HEK293 (cell line): ENCODE results near the gene GALT.
A peak's percentile ranks its signal among the peaks of the same experiment; 100 is the strongest.

ENCODE experiments used
- ATF2 ChIP-seq: fragments of 450-650 bp; formaldehyde crosslinking; IDR thresholded peaks from 2 replicates; pipeline ENCODE4 v1.5.1; 2016; ENCODE audit warnings: missing biosample characterization, missing genetic modification characterization, low read depth
- KLF10 ChIP-seq: fragments of 450-650 bp; IDR thresholded peaks from 2 replicates; pipeline ENCODE4 v1.5.1; 2018; ENCODE audit warnings: missing biosample characterization, mild to moderate bottlenecking, missing genetic modification characterization
- OSR2 ChIP-seq: fragments of 450-650 bp; formaldehyde crosslinking; IDR thresholded peaks from 2 replicates; pipeline ENCODE4 v1.5.1; 2016; ENCODE audit warnings: missing biosample characterization, missing genetic modification characterization
- SALL2 ChIP-seq: fragments of 450-650 bp; formaldehyde crosslinking; IDR thresholded peaks from 2 replicates; pipeline ENCODE4 v1.5.0; 2017; ENCODE audit warnings: missing biosample characterization, mild to moderate bottlenecking, missing genetic modification characterization, borderline replicate concordance
- SCRT1 ChIP-seq: fragments of 450-650 bp; formaldehyde crosslinking; IDR thresholded peaks from 2 replicates; pipeline ENCODE4 v1.5.1; 2016; ENCODE audit warnings: missing biosample characterization, missing genetic modification characterization, borderline replicate concordance
- TRIM28 ChIP-seq: IDR thresholded peaks from 2 replicates; pipeline ENCODE4 v1.6.1; 2011; ENCODE audit warnings: low read length, control low read depth, borderline replicate concordance
- ZBTB11 ChIP-seq: fragments of 450-650 bp; formaldehyde crosslinking; conservative IDR thresholded peaks from 2 replicates; pipeline ENCODE4 v1.5.1; 2016; ENCODE audit warnings: low read depth, missing biosample characterization, missing genetic modification characterization
- ZBTB20 ChIP-seq: fragments of 450-650 bp; formaldehyde crosslinking; IDR thresholded peaks from 2 replicates; pipeline ENCODE4 v1.5.1; 2016; ENCODE audit warnings: missing biosample characterization, missing genetic modification characterization
- ZBTB21 ChIP-seq: fragments of 450-650 bp; formaldehyde crosslinking; IDR thresholded peaks from 2 replicates; pipeline ENCODE4 v1.5.1; 2017; ENCODE audit warnings: missing biosample characterization, missing genetic modification characterization
- ZFHX2 ChIP-seq: fragments of 450-650 bp; formaldehyde crosslinking; conservative IDR thresholded peaks from 2 replicates; pipeline ENCODE4 v1.5.1; 2016; ENCODE audit warnings: missing biosample characterization, missing genetic modification characterization
- ZNF114 ChIP-seq: fragments of 450-650 bp; formaldehyde crosslinking; IDR thresholded peaks from 2 replicates; pipeline ENCODE4 v1.5.0; 2017; ENCODE audit warnings: missing biosample characterization, missing genetic modification characterization
- ZNF155 ChIP-seq: fragments of 450-650 bp; formaldehyde crosslinking; IDR thresholded peaks from 2 replicates; pipeline ENCODE4 v1.5.1; 2016; ENCODE audit warnings: missing biosample characterization, missing genetic modification characterization
- ZNF366 ChIP-seq: fragments of 450-650 bp; formaldehyde crosslinking; conservative IDR thresholded peaks from 2 replicates; pipeline ENCODE4 v1.5.1; 2016; ENCODE audit warnings: missing biosample characterization, missing genetic modification characterization
- ZNF473 ChIP-seq: fragments of 450-650 bp; formaldehyde crosslinking; IDR thresholded peaks from 2 replicates; pipeline ENCODE4 v1.5.1; 2017; ENCODE audit warnings: missing biosample characterization, missing genetic modification characterization
- ZNF561 ChIP-seq: fragments of 450-650 bp; IDR thresholded peaks from 2 replicates; pipeline ENCODE4 v1.5.1; 2018; ENCODE audit warnings: missing biosample characterization, missing genetic modification characterization, borderline replicate concordance
- ZNF610 ChIP-seq: fragments of 450-650 bp; formaldehyde crosslinking; IDR thresholded peaks from 2 replicates; pipeline ENCODE4 v1.5.1; 2016; ENCODE audit warnings: missing biosample characterization, missing genetic modification characterization, borderline replicate concordance
- ZNF624 ChIP-seq: fragments of 450-650 bp; formaldehyde crosslinking; IDR thresholded peaks from 2 replicates; pipeline ENCODE4 v1.5.1; 2017; ENCODE audit warnings: missing biosample characterization, missing genetic modification characterization
- ZNF677 ChIP-seq: fragments of 450-650 bp; IDR thresholded peaks from 2 replicates; pipeline ENCODE4 v1.5.0; 2018; ENCODE audit warnings: missing biosample characterization, mild to moderate bottlenecking, missing genetic modification characterization, moderate library complexity
- ZNF76 ChIP-seq: fragments of 450-650 bp; formaldehyde crosslinking; IDR thresholded peaks from 2 replicates; pipeline ENCODE4; 2016; ENCODE audit warnings: low read depth, missing biosample characterization, missing genetic modification characterization, borderline replicate concordance
- ZNF777 ChIP-seq: fragments of 450-650 bp; formaldehyde crosslinking; IDR thresholded peaks from 2 replicates; pipeline ENCODE4 v1.5.1; 2017; ENCODE audit warnings: missing biosample characterization, missing genetic modification characterization, borderline replicate concordance
- ZSCAN16 ChIP-seq: fragments of 450-650 bp; formaldehyde crosslinking; IDR thresholded peaks from 2 replicates; pipeline ENCODE4 v1.5.1; 2016; ENCODE audit warnings: missing biosample characterization, missing genetic modification characterization
- TF ChIP-seq, protein P1 (sequence below): fragments of 450-650 bp; formaldehyde crosslinking; IDR thresholded peaks from 2 replicates; pipeline ENCODE4 v1.5.1; 2017; ENCODE audit warnings: missing biosample characterization, missing genetic modification characterization
- TF ChIP-seq, protein P2 (sequence below): fragments of 450-650 bp; IDR thresholded peaks from 2 replicates; pipeline ENCODE4 v1.5.1; 2018; ENCODE audit warnings: missing biosample characterization, missing genetic modification characterization
- TF ChIP-seq, protein P3 (sequence below): fragments of 450-650 bp; formaldehyde crosslinking; IDR thresholded peaks from 2 replicates; pipeline ENCODE4 v1.5.1; 2016; ENCODE audit warnings: missing biosample characterization, missing genetic modification characterization
- TF ChIP-seq, protein P4 (sequence below): fragments of 450-650 bp; formaldehyde crosslinking; IDR thresholded peaks from 2 replicates; pipeline ENCODE4 v1.5.1; 2016; ENCODE audit warnings: missing biosample characterization, missing genetic modification characterization

Gene GALT

GRCh38 chr9:34665381-34666250 is 19.1 kb downstream of the GALT start (continued):
- TF ChIP-seq, protein P1, sequence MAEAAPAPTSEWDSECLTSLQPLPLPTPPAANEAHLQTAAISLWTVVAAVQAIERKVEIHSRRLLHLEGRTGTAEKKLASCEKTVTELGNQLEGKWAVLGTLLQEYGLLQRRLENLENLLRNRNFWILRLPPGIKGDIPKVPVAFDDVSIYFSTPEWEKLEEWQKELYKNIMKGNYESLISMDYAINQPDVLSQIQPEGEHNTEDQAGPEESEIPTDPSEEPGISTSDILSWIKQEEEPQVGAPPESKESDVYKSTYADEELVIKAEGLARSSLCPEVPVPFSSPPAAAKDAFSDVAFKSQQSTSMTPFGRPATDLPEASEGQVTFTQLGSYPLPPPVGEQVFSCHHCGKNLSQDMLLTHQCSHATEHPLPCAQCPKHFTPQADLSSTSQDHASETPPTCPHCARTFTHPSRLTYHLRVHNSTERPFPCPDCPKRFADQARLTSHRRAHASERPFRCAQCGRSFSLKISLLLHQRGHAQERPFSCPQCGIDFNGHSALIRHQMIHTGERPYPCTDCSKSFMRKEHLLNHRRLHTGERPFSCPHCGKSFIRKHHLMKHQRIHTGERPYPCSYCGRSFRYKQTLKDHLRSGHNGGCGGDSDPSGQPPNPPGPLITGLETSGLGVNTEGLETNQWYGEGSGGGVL (tag by site-specific recombination) = peak; percentile 87
- TF ChIP-seq ATF2 (tag by site-specific recombination) = peak; percentile 94
- peak; percentile 60 for TF ChIP-seq KLF10 (tag by site-specific recombination)
- TF ChIP-seq ZNF777 = no peak
- TF ChIP-seq ZNF561 = no peak
- no peak for TF ChIP-seq OSR2 (tag by site-specific recombination)
- TF ChIP-seq, protein P2, sequence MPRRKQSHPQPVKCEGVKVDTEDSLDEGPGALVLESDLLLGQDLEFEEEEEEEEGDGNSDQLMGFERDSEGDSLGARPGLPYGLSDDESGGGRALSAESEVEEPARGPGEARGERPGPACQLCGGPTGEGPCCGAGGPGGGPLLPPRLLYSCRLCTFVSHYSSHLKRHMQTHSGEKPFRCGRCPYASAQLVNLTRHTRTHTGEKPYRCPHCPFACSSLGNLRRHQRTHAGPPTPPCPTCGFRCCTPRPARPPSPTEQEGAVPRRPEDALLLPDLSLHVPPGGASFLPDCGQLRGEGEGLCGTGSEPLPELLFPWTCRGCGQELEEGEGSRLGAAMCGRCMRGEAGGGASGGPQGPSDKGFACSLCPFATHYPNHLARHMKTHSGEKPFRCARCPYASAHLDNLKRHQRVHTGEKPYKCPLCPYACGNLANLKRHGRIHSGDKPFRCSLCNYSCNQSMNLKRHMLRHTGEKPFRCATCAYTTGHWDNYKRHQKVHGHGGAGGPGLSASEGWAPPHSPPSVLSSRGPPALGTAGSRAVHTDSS = no peak
- TF ChIP-seq ZFHX2 (tag by site-specific recombination) = peak; percentile 95
- peak; percentile 35; the same call in 1 of the 2 replicates for TF ChIP-seq ZNF76 (tag by site-specific recombination)
- no peak for TF ChIP-seq SCRT1 (tag by site-specific recombination)
- TF ChIP-seq ZNF677 (tag by site-specific recombination) = no peak
- TF ChIP-seq ZSCAN16 (tag by site-specific recombination) = no peak
- TF ChIP-seq, protein P3, sequence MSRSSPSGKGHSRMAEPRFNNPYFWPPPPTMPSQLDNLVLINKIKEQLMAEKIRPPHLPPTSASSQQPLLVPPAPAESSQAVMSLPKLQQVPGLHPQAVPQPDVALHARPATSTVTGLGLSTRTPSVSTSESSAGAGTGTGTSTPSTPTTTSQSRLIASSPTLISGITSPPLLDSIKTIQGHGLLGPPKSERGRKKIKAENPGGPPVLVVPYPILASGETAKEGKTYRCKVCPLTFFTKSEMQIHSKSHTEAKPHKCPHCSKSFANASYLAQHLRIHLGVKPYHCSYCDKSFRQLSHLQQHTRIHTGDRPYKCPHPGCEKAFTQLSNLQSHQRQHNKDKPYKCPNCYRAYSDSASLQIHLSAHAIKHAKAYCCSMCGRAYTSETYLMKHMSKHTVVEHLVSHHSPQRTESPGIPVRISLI = no peak
- TF ChIP-seq, protein P4, sequence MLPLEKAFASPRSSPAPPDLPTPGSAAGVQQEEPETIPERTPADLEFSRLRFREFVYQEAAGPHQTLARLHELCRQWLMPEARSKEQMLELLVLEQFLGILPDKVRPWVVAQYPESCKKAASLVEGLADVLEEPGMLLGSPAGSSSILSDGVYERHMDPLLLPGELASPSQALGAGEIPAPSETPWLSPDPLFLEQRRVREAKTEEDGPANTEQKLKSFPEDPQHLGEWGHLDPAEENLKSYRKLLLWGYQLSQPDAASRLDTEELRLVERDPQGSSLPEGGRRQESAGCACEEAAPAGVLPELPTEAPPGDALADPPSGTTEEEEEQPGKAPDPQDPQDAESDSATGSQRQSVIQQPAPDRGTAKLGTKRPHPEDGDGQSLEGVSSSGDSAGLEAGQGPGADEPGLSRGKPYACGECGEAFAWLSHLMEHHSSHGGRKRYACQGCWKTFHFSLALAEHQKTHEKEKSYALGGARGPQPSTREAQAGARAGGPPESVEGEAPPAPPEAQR (tag by site-specific recombination) = no peak
- no peak for TF ChIP-seq ZNF473 (tag by site-specific recombination)
- no peak for TF ChIP-seq ZNF155
- TF ChIP-seq SALL2 = no peak
- TF ChIP-seq ZNF366 (tag by site-specific recombination) = no peak
- TF ChIP-seq ZNF610 (tag by site-specific recombination) = peak; percentile 84; the same call in 1 of the 2 replicates
- no peak for TF ChIP-seq ZNF624
- TF ChIP-seq ZBTB20 (tag by site-specific recombination) = peak; percentile 87
- no peak for TF ChIP-seq ZNF114 (tag by site-specific recombination)
- TF ChIP-seq ZBTB21 (tag by site-specific recombination) = peak; percentile 96
- peak; percentile 89 for TF ChIP-seq ZBTB11
- TF ChIP-seq TRIM28 = no peak
